ENCODE measurements around the gene MREG.
"Not testable (repeated sequence)": the region's sequence is repeated elsewhere in the genome, so short reads cannot be mapped to it uniquely, and the experiment has no call there.

Gene MREG

DNA sequence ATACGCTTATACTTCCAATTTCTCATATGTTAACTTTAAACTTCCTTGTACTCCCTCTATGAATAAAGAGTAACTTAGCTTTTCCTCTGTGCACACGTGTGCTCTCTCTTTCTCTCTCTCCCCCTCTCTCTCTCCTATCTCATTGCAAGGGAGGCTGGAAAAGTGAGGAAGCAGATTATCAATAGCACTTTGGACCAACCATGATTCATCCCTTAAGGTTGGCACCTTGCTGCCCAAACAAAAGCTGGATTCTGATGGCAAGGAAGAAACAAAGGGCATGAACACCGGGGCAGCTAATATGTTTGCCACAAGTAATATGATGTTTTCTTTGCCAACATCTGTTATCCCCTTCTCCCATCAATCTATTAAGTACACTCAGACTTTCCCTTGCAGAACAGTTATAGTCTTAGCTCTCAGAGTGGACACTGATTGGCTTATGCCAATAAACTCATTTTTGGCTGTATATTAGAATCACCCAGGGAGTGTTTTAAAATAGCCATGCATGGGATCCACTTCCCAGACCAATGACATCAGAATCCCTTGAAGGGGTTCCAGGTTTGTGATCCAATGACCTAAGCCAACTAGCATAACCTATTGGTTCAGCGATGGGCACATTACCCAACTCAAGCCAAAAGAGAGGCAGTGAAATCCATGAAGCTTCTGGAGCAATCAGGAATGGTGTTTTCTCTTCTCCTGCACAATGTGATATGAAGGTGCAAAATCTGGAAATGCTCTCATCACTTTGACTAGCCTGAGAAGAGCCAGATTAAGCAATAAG lies 60.3 kb downstream of the MREG start:
- no peak for DNase-seq

DNA sequence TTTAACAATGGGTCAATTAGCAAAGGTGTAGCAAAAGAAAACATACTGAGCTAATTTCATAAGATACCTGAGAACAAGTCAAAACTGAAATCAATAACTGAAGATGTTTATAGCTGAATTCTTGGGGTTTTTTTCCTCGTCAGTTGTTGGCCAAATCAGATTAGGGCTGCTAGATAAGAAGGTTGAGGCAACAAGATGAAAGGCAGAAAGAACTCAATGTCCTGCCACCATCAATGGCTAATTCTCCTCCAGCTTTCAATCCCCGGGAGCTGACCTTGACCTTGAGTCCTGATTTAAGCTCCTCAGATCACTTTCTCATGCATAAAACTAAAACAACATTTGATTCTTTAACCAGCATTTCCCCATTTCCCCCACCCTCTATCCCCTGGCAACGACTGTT lies 61.8 kb downstream of the MREG start:
- DNase-seq = no peak

DNA sequence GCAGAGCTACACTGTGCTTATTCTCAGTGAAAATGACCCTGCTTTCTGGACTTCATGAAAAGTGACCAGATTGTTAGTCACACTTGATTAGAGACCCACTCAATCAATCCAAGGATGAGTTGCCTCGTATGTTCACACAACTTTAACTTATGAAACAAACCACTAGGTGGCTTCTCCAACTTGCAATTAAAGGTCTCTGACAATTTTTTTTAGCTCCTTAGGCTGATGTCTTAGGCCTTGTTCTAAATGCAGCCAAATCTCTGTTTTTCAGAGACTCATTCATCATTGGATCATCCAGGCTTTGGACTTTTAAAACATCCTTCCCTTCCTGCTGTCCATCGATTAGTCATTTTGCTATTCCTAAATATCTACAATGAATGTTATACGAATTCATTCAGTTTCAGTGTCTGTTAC lies 63.4 kb downstream of the MREG start:
- no peak for DNase-seq

DNA sequence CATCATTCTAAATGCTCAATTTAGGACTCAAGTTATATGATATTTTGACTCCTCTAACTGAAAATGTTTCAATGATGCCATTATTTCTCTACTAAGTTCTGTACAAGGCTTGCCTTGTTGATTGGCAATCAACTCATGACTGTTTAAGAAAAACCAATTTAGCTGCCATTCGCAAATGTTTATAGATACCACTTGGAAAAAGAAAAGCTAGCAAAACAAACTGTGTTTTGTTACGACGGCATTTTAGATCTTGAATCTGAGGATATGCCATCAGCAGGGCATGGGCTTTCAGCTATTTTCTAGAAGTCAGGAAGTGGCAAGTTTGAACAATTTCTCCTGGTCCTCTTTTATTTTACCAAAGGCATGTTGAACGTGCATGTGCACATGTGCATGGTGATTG lies 65.3 kb downstream of the MREG start:
- no peak for DNase-seq

DNA sequence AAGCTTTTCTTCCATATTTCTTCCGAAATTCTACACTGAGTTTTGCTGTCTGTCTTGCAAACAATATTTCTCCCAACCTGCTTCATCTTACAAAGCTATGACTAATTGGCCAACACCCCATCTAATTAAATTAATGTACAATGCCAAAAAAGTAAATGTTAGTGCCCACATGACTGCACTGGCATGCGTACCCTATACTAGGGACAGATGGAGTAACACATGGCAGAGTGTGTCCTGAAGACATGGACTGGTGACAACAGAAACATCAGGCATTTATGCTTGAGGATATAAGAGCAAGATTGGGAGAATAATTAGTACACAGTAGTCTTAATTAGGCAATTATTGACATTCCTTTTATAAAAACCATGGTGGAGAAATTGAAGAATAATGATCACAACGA lies 66.8 kb downstream of the MREG start:
- no peak for DNase-seq

GRCh38 chr2:215942194-215942593 lies 71.2 kb downstream of the MREG start:
- DNase-seq = no peak

GRCh38 chr2:215941726-215942125 lies 71.6 kb downstream of the MREG start:
- no peak for DNase-seq

DNA sequence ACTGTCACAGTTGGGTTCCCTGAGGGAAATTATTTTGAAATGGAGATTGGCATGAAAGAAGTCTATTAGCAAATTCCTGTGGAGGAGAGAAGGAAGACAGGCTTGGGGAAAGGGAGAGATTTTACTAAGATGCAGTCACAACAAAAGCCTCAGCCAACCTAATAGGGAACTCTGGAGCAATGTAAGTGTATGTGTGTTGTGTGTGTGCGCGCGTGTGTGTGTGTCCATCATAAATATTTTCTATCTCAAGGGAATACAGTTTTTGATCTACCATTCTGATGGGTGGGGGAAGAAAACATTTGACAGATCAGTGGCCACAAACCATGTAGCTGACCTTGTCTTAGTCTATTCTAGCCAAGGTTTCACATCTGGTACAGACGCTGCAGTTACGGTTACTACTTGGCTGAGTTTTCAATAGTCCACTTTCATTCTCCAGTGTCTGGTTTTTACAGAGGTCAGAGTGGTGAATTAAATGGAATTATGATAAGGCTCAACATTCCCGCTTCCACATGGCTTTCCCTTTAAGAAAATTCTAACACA lies 72.6 kb downstream of the MREG start:
- no peak for DNase-seq

- no peak for DNase-seq
Observed at GRCh38 chr2:215937190-215937589, 76.2 kb downstream of the MREG start.

- DNase-seq = no peak
Observed at GRCh38 chr2:215933151-215933550, 80.2 kb downstream of the MREG start.

DNA sequence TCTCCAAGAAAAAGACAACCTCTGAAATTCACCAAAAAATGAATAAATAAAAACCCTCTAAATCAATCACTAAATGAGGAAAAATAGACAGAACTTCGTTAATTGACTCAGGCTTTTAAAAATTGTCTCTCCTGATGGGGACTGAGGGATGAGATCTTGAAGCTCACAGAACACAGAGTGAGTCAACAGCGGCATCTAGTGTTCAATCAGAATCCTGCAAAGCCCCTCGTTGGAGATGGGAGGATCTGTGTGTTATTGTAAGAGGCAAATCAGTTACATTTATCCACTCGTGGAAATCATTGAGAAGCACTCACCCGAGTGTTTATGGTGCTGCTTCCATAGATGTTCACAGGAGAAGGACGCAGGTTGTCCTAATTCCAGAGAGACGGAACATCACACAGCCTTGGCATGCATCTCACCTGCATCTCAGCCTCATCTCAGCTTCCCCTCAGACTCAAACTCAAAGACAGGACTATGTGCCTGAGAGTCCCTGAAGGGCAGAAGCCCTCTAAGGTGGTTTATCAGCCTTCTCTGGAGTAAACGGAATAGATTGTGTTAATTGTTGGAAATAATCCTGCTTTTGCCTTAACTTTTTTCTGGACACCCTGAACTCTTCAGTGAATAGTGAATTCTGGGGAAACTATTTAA lies 82.0 kb downstream of the MREG start:
- DNase-seq = no peak

GRCh38 chr2:215930505-215931253 lies 82.7 kb downstream of the MREG start:
- no peak for DNase-seq

DNA sequence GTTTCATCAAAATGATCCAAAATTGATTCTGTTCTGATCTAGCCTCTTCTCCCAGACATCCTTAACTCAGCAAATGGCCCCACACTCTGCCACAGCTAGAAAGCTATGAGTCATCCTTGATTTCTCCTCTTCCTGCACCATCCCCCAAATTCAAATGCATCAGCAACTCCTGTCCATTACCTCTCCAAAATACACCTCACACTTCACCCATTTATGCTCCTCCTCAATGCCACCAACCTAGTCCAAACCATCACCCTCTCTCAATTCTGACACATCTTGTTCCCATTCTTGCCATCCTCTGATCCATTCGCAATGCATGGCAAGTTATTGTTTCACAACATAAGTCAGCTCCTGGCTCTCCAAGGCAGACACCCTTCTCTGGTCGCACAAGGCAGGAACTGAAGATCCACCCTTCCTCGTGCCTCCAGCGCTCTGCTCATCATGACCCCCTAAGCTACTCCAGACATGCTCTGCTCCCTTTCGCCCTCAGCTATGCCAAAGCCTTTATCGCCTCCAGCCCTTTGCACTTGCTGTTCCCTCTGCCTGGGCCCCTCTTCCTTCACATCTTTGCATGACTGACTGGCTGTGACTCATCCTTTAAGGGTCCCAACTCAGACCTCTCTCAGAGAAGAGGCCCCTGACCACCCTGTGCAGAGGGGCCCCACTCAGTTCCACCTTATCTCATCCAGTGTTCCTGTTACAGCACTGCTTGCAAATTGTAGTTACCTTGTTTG lies 83.6 kb downstream of the MREG start:
- no peak for DNase-seq

GRCh38 chr2:215928086-215928485 lies 85.3 kb downstream of the MREG start:
- no peak for DNase-seq

GRCh38 chr2:215926992-215927391 lies 86.4 kb downstream of the MREG start:
- DNase-seq = not testable (repeated sequence)

GRCh38 chr2:215921895-215922294 lies 91.5 kb downstream of the MREG start:
- no peak for DNase-seq

GRCh38 chr2:215920244-215921100 lies 92.9 kb downstream of the MREG start:
- peak; percentile 7 for DNase-seq

DNA sequence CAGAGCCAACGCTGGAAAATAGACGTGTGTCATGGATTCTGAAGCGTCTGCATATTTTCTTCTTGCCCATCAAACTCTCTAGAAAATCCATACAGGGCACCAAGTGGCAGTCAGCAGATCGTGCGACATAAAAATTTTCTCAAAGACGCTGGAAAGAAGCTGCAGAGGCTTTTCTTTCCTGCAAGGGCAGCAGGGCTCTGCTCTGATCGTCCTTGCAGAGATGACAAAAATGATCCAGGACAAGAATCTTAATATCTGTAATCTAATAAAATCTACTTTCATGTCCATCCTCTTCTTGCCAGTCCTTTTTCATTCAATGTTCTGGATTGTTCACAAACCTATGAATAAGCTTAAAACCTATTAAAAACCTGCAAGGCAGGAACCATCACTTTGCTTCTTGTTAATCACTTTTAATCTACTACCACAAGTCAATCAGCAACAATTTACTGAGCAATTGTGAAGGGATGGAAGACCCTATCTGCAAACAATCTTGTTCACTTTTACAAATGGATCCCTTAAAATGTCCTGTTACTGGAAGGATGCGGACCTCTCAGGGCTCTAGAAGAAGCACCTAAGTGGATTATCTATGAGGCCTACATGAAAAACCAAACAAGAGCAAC lies 93.6 kb downstream of the MREG start:
- no peak for DNase-seq

GRCh38 chr2:215918901-215919599 lies 94.3 kb downstream of the MREG start:
- no peak for DNase-seq

DNA sequence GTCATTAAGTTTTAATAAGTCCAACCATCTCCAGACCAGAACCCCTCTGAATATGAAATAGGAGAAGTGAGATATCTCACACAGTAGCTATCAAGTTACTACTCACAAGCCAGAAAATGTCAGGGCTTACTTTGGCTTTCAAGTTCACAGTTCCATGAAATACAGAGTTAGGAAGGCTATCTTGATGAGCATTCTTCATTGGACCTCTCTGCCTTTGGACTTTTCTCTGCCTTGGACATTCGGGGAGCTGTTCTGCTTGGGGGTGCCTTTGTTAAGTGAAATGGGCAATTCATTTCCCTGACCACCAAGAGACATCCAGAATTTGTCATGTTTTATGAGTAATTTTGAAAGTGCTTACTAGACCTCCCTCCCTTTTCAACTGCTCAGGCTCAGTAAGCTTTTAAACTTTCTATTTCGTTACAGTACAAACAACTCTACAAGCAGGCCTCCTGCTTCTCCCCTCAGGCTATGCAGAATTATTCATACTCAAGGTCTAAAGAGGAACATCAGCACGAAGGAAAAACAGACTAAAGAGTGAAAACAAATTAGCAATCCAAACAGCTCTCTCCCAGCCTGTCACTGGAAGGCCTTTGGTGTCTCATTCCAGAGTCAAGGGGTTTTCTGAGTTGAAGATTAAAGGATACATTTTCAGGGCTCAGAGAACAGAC lies 95.3 kb downstream of the MREG start:
- DNase-seq = no peak

All from activated effector memory CD4-positive, alpha-beta T cell treated with Interleukin-2 at 50 U/mL for 16 hours (primary cell).